EL (cell line): ENCODE measurements around the gene BRCC3.

Experiments
- DNase-seq: peaks from one replicate; pipeline ENCODE4 v3.0.0-alpha.2; 2016

Gene BRCC3

DNA sequence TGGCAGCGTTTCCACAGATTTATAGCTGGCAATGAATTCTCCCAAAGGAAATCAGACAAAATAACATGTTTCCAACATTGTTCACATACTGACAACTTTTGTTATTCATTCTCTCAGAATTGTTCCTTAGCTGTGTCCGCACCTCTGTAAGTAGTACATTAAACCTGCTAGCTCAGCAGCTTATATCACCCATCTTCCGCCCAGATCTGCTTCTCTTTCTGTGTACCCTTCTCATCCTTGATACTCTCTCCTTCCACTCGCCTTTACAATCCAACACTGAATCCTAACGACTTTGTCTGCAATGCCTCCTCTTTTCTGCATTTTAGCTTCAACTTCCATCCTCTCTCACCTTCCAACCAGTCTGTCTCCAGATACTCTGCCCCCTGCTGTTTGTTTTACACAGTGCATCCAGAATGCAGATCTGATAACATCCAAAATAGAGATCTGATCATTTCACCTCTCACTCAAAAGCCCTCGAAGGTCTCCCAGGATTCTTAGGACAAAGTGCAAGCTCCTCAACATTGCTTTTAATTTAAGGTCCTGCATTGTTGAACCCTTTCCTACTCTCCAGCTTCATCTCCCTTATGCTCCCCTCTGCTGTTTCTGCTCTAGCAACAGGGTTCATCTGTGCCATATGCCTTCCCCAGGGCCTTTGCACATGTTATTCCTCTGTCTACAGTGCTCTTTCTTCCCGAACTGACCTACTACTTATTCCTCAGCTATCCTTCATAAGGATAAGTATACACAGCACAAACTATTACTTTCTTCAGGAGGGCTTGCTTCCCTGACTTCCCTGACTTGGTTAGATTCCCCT, 77.6 kb downstream of the BRCC3 start:
- peak; percentile 13 for DNase-seq

DNA sequence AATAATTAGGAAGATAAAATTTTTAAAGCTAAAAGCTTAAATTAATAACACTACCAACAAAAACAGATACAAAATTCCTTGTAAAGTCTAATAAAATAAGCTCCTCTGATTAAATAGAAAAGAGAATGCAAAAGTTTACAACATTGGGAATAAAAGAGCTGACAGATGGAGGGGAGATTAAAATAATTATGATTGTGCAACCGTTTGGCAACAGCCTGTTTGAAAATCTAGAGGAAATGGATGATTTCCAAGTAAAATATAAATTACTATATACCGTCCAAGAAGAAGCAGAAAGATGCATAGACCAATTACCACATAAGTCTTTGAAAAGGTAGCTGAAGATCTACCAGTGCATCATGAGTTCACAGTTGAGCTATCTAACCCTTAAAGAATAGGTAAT, 98.6 kb downstream of the BRCC3 start:
- no peak for DNase-seq
